SK-N-SH (cell line): ENCODE data around the gene COQ9. TPM values are rescaled to one million over a fixed set of nuclear protein-coding genes. Genes with fewer than 3 reads are reported as not detected.

Source experiments
- CTCF ChIA-PET: fragments of 300-600, 350-600 bp; formaldehyde crosslinking; extraction: SDS; loops from one replicate; lab custom pipeline; 2021; lab: Yijun Ruan, JAX
- POLR2A ChIA-PET: fragments of 350-600 bp; sonication (Branson Sonifier 250); formaldehyde crosslinking; extraction: SDS; loops from one replicate; lab custom pipeline; 2020; ENCODE audit warnings: antibody characterized with exemption, inconsistent platforms; lab: Yijun Ruan, JAX
- DNase-seq: peaks from one replicate; pipeline ENCODE4 v3.0.0; 2012
- H2AFZ ChIP-seq: fragments of 200-600 bp; sonication (generic); 2 replicates; pipeline ENCODE4 v1.8.1; 2016; ENCODE audit warnings: antibody characterized with exemption, mild to moderate bottlenecking, low read depth
- H3F3A ChIP-seq: fragments of 200-600 bp; sonication (generic); replicated peaks from 2 replicates; pipeline ENCODE3; 2016; ENCODE audit warnings: antibody characterized with exemption, mild to moderate bottlenecking; ENCODE audit not compliant: insufficient read depth
- H3K27ac ChIP-seq, 2 experiments: fragments of 200-500 bp in 1 of 2; fragments of 200-600 bp in 1 of 2; sonication (Bioruptor generic) in 1 of 2; sonication (generic), shearing (Covaris generic) in 1 of 2; 2 replicates each; pipeline versions ENCODE4 v1.5.1 to v1.6.1; 2014 to 2016; ENCODE audit warnings: low read depth in 2 of 2, inconsistent platforms in 1 of 2, low read length in 1 of 2, mild to moderate bottlenecking in 1 of 2, mixed read lengths in 1 of 2
- H3K27me3 ChIP-seq: fragments of 200-600 bp; sonication (generic), shearing (Covaris generic); 2 replicates; pipeline ENCODE4 v1.6.1; 2016; ENCODE audit warnings: mixed run types; ENCODE audit not compliant: insufficient read depth
- H3K36me3 ChIP-seq, 2 experiments: fragments of 200-500 bp in 1 of 2; fragments of 200-600 bp in 1 of 2; sonication (Bioruptor generic) in 1 of 2; sonication (generic) in 1 of 2; replicated peaks in 1 of 2; 2 replicates each; pipeline versions ENCODE3 to v1.5.1; 2014 to 2016; ENCODE audit warnings: low read length in 1 of 2, mild to moderate bottlenecking in 1 of 2; ENCODE audit not compliant: insufficient read depth in 2 of 2, control insufficient read depth in 1 of 2
- H3K4me1 ChIP-seq, 2 experiments: fragments of 200-500 bp in 1 of 2; fragments of 200-600 bp in 1 of 2; sonication (Bioruptor generic) in 1 of 2; sonication (generic), shearing (Covaris generic) in 1 of 2; 2 replicates each; pipeline versions ENCODE4 v1.5.1 to v1.6.1; 2014 to 2016; ENCODE audit warnings: low read depth in 1 of 2, low read length in 1 of 2, mixed run types in 1 of 2; ENCODE audit not compliant: insufficient read depth in 2 of 2, control insufficient read depth in 1 of 2
- H3K4me2 ChIP-seq: fragments of 200-600 bp; sonication (generic), shearing (Covaris generic); 2 replicates; pipeline ENCODE4 v1.6.1; 2017; ENCODE audit warnings: mixed run types
- H3K4me3 ChIP-seq, 2 experiments: fragments of 200-500 bp in 1 of 2; fragments of 200-600 bp in 1 of 2; sonication (Bioruptor generic) in 1 of 2; sonication (generic), shearing (Covaris generic) in 1 of 2; 2 replicates each; pipeline versions ENCODE4 v1.5.1 to v1.8.1; 2014 to 2016; ENCODE audit warnings: low read depth in 2 of 2, inconsistent platforms in 1 of 2, low read length in 1 of 2, mild to moderate bottlenecking in 1 of 2, mixed read lengths in 1 of 2, moderate library complexity in 1 of 2
- H3K79me2 ChIP-seq: fragments of 200-600 bp; sonication (generic); 2 replicates; pipeline ENCODE4 v1.8.1; 2017; ENCODE audit warnings: mild to moderate bottlenecking; ENCODE audit not compliant: insufficient read depth
- H3K9ac ChIP-seq: fragments of 200-600 bp; sonication (generic); 2 replicates; pipeline ENCODE4 v1.6.1; 2017; ENCODE audit warnings: mixed run types
- H3K9me2 ChIP-seq: fragments of 200-600 bp; sonication (generic); 2 replicates; pipeline ENCODE4 v1.6.1; 2017; ENCODE audit warnings: mixed run types
- H3K9me3 ChIP-seq: fragments of 200-600 bp; sonication (generic); 2 replicates; pipeline ENCODE4 v1.6.1; 2017; ENCODE audit warnings: mixed run types, mild to moderate bottlenecking, moderate library complexity
- H4K20me1 ChIP-seq: fragments of 200-600 bp; sonication (generic); 2 replicates; pipeline ENCODE4 v1.6.1; 2017; ENCODE audit warnings: mild to moderate bottlenecking, mixed run types; ENCODE audit not compliant: insufficient read depth
- FOXJ3 ChIP-seq: sonication (generic); formaldehyde crosslinking; IDR thresholded peaks from 2 replicates; pipeline ENCODE4 v1.5.1; 2020; ENCODE audit warnings: mild to moderate bottlenecking, missing genetic modification reagents
- GATA2 ChIP-seq: sonication (generic); formaldehyde crosslinking; IDR thresholded peaks from 2 replicates; pipeline ENCODE4 v1.5.0; 2020; ENCODE audit warnings: mild to moderate bottlenecking, missing genetic modification reagents
- JUND ChIP-seq: IDR thresholded peaks from 2 replicates; pipeline ENCODE4 v1.4.0; 2012
- MEF2A ChIP-seq: IDR thresholded peaks from 2 replicates; pipeline ENCODE4 v1.4.0; 2012; ENCODE audit warnings: low read depth, borderline replicate concordance
- NFIC ChIP-seq: IDR thresholded peaks from 2 replicates; pipeline ENCODE4 v1.4.0; 2012; ENCODE audit warnings: borderline replicate concordance
- NRF1 ChIP-seq: IDR thresholded peaks from 2 replicates; pipeline ENCODE4 v1.6.1; 2012; ENCODE audit warnings: low read depth, mild to moderate bottlenecking, low read length
- POLR2AphosphoS5 ChIP-seq: IDR thresholded peaks from 2 replicates; pipeline ENCODE4 v1.6.1; 2012; ENCODE audit warnings: low read depth, low read length
- RAD21 ChIP-seq: IDR thresholded peaks from 2 replicates; pipeline ENCODE4 v1.6.1; 2012; ENCODE audit warnings: mild to moderate bottlenecking, low read length
- RCOR1 ChIP-seq: fragments of 150-350 bp; IDR thresholded peaks from 2 replicates; pipeline ENCODE4 v1.6.1; 2017; ENCODE audit warnings: antibody characterized with exemption, low read length
- RFX5 ChIP-seq: IDR thresholded peaks from 2 replicates; pipeline ENCODE4 v1.6.1; 2012; ENCODE audit warnings: mild to moderate bottlenecking, improper control_type of control experiment, low read length
- SMC3 ChIP-seq: IDR thresholded peaks from 2 replicates; pipeline ENCODE4 v1.6.1; 2012; ENCODE audit warnings: low read depth, low read length, improper control_type of control experiment
- TAF1 ChIP-seq: IDR thresholded peaks from 2 replicates; pipeline ENCODE4 v1.6.1; 2012; ENCODE audit warnings: low read depth, mild to moderate bottlenecking, low read length, moderate library complexity, borderline replicate concordance
- TEAD4 ChIP-seq: IDR thresholded peaks from 2 replicates; pipeline ENCODE4 v1.4.0; 2012; ENCODE audit warnings: mild to moderate bottlenecking, borderline replicate concordance; ENCODE audit not compliant: insufficient read depth
- YY1 ChIP-seq: IDR thresholded peaks from 2 replicates; pipeline ENCODE4 v1.4.0; 2012; ENCODE audit warnings: low read depth, mild to moderate bottlenecking
- WGBS: methylation state at CpG from one replicate; pipeline ENCODE4 v1.1.6; 2017; ENCODE audit warnings: low lambda C conversion rate; 5-methylcytosine and 5-hydroxymethylcytosine counted together
- polyA plus RNA-seq, 3 experiments: library from polyadenylated mRNA; depleted of rRNA; stranded (reverse); fragments of >200 nt; gene quantifications; 2 replicates each; pipeline ENCODE4 v1.2.3, GENCODE V29; 2012
- TF ChIP-seq, protein P1 (sequence below): fragments of 200-600 bp; sonication (generic); IDR thresholded peaks from 2 replicates; pipeline ENCODE4 v1.6.1; 2017; ENCODE audit warnings: antibody characterized with exemption, mild to moderate bottlenecking, moderate library complexity
- TF ChIP-seq, protein P2 (sequence below): IDR thresholded peaks from 2 replicates; pipeline ENCODE4; 2012
- TF ChIP-seq, protein P3 (sequence below): IDR thresholded peaks from 2 replicates; pipeline ENCODE4 v1.4.0; 2012; ENCODE audit warnings: low read depth, borderline replicate concordance
- TF ChIP-seq, protein P4 (sequence below): fragments of 150-350 bp; IDR thresholded peaks from 2 replicates; pipeline ENCODE4 v1.6.1; 2017; ENCODE audit warnings: antibody characterized with exemption, low read length, low read depth, borderline replicate concordance

Gene COQ9
- polyA plus RNA-seq, 1 of the 3 experiments (the other 2 are of a cell fraction), result 81.2 TPM

DNA sequence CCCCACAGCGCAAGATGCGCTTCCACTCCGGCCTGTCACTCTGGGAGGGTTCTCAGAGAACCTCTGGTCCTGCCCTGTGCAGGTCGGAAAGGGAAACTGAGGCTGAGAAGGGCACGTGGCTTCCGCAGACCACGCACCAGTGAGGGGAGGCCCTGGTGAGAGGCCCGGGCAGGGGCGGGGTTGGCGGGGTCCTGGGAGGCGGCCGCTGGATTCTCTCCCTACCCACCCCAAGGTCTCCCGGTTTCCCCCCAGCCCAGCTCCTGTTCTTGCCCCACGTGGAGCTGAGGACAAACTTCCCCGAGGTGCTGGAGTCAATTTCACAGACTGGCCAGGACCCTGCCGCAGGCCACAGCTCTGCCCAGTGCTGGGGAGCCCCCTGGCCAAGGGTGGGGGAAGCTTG, 31.2 kb upstream of the COQ9 start (continued):
- TF ChIP-seq RCOR1 (no peak), FOXJ3 (CRISPR knock-in tag) (no peak), JUND (no peak), SMC3 (no peak)
- TF ChIP-seq, protein P1, sequence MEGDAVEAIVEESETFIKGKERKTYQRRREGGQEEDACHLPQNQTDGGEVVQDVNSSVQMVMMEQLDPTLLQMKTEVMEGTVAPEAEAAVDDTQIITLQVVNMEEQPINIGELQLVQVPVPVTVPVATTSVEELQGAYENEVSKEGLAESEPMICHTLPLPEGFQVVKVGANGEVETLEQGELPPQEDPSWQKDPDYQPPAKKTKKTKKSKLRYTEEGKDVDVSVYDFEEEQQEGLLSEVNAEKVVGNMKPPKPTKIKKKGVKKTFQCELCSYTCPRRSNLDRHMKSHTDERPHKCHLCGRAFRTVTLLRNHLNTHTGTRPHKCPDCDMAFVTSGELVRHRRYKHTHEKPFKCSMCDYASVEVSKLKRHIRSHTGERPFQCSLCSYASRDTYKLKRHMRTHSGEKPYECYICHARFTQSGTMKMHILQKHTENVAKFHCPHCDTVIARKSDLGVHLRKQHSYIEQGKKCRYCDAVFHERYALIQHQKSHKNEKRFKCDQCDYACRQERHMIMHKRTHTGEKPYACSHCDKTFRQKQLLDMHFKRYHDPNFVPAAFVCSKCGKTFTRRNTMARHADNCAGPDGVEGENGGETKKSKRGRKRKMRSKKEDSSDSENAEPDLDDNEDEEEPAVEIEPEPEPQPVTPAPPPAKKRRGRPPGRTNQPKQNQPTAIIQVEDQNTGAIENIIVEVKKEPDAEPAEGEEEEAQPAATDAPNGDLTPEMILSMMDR, result no peak
- TF ChIP-seq, protein P2, sequence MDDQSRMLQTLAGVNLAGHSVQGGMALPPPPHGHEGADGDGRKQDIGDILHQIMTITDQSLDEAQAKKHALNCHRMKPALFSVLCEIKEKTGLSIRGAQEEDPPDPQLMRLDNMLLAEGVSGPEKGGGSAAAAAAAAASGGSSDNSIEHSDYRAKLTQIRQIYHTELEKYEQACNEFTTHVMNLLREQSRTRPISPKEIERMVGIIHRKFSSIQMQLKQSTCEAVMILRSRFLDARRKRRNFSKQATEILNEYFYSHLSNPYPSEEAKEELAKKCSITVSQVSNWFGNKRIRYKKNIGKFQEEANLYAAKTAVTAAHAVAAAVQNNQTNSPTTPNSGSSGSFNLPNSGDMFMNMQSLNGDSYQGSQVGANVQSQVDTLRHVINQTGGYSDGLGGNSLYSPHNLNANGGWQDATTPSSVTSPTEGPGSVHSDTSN, result no peak

DNA sequence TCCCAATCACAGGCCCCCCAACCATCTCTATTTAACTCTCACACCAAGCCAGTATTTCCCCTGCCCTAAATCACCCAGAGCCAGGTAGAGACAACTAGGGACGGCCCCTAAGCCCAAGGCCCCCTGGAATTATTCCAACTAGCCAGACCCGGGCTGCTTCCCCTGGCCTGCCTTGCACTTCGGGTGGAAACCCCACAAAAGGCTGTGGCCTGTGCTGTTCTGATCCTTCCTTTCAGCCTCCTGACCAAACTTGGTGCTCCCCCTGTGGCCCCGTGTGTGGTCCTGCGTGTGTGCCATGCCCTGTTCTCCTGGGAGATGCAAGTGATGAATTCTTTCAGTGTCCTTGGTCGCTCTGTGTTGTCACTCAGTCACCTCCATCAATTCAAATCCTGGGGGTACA, 27.8 kb upstream of the COQ9 start:
- Histone ChIP-seq H4K20me1 (no peaks in the 10 kb centered on the region), H3K27ac (peak overlapping the region in 1 of 2 experiments; percentile 71; a peak in 2 of 4 replicates), H3K79me2 (no peaks in the 10 kb centered on the region), H2AFZ (no peak overlapping the region), H3K4me2 (no peak overlapping the region), H3K9me2 (no peaks in the 10 kb centered on the region), H3K27me3 (no peaks in the 10 kb centered on the region), H3K36me3 (no peaks in the 10 kb centered on the region), H3K9me3 (no peaks in the 10 kb centered on the region), H3K4me1 (peaks cover 0 to 28% of the 10 kb centered on the region in 2 experiments; a peak in 2 of 4 replicates), H3F3A (peaks cover 8% of the 10 kb centered on the region), H3K9ac (no peak overlapping the region), H3K4me3 (no peak overlapping the region)
- 71% methylated on average over 6 of the region's 6 CpGs for whole genome bisulfite sequencing
- CTCF ChIA-PET, result interaction anchor here (0.7 to 17.3 kb wide), 32 partner anchors 10 to 357 kb away, joined by 3 to 544 read pairs (median 7); partner anchors contain the start of genes CCL17, CIAPIN1, COQ9 and CPNE2
- POLR2A ChIA-PET, result interaction anchor here (1.0 to 3.2 kb wide), 4 partner anchors 28 to 120 kb away, joined by 3 to 8 read pairs (median 4); partner anchors contain the start of genes CIAPIN1 and COQ9
- no peak for DNase-seq
- TF ChIP-seq NRF1 (no peak), TEAD4 (no peak), RFX5 (no peak), FOXJ3 (CRISPR knock-in tag) (no peak), TAF1 (no peak), NFIC (no peak), MEF2A (no peak), RAD21 (no peak), POLR2AphosphoS5 (no peak), YY1 (no peak), JUND (no peak), GATA2 (CRISPR knock-in tag) (no peak)
- TF ChIP-seq, protein P2, result no peak
- TF ChIP-seq, protein P3, sequence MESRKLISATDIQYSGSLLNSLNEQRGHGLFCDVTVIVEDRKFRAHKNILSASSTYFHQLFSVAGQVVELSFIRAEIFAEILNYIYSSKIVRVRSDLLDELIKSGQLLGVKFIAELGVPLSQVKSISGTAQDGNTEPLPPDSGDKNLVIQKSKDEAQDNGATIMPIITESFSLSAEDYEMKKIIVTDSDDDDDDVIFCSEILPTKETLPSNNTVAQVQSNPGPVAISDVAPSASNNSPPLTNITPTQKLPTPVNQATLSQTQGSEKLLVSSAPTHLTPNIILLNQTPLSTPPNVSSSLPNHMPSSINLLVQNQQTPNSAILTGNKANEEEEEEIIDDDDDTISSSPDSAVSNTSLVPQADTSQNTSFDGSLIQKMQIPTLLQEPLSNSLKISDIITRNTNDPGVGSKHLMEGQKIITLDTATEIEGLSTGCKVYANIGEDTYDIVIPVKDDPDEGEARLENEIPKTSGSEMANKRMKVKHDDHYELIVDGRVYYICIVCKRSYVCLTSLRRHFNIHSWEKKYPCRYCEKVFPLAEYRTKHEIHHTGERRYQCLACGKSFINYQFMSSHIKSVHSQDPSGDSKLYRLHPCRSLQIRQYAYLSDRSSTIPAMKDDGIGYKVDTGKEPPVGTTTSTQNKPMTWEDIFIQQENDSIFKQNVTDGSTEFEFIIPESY, result no peak
- TF ChIP-seq, protein P4, sequence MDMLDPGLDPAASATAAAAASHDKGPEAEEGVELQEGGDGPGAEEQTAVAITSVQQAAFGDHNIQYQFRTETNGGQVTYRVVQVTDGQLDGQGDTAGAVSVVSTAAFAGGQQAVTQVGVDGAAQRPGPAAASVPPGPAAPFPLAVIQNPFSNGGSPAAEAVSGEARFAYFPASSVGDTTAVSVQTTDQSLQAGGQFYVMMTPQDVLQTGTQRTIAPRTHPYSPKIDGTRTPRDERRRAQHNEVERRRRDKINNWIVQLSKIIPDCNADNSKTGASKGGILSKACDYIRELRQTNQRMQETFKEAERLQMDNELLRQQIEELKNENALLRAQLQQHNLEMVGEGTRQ, result no peak
